ENCODE results near the gene MYO9B. TPM values are rescaled to one million over a fixed set of nuclear protein-coding genes. Genes with fewer than 3 reads are reported as not detected.
A peak's percentile ranks its signal among the peaks of the same experiment; 100 is the strongest.

The MYO9B gene
- total and polyA plus RNA-seq, 2 experiments from 2014 or later, result 29.9 to 32.4 TPM

DNA sequence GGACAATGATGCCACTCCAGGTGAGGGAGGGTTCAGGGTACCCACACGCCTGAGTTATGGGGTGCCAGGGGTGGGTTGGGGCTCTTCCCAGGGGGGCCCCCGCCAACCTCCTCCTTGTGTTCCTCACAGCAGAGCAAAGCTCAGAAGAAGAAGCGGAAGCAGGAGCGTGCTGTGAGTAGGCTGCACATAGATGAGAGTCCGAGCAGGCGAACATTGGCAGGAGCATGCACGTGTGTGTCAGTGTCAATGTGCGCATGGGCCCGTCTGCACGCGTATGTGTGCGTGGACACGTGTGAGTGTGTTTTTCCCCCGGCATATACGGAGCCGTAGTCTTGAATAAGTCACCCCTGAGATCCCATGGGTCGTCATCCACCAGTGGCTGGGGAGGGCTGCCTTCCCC, 127.1 kb downstream of the MYO9B start:
- Histone ChIP-seq H3K79me2 (no peaks in the 10 kb centered on the region), H3K9me3 (ENCODE audit: low read depth) (no peaks in the 10 kb centered on the region), H3K4me3 (no peak overlapping the region), H3K4me2 (no peak overlapping the region), H4K20me1 (ENCODE audit: insufficient read depth, poor library complexity, severe bottlenecking) (no peaks in the 10 kb centered on the region), H3K36me3 (replicated peaks; ENCODE audit: insufficient read depth, low read depth) (no peaks in the 10 kb centered on the region), H3K9me2 (replicated peaks; ENCODE audit: insufficient read depth) (no peaks in the 10 kb centered on the region), H3K27ac (no peak overlapping the region), H2AFZ (no peak overlapping the region), H3K27me3 (no peaks in the 10 kb centered on the region), H3K4me1 (ENCODE audit: insufficient read depth) (no peaks in the 10 kb centered on the region)
- peak; percentile 3 for DNase-seq (ENCODE audit: low spot score)
- WGBS (ENCODE audit: low lambda C conversion rate, missing lambda C conversion rate), result 97% methylated on average over 15 of the region's 17 CpGs
- TF ChIP-seq EZH2phosphoT487 (IDR thresholded peaks at IDR 0.05; ENCODE audit: low read depth, severe bottlenecking, unreplicated experiment) (no peak), EZH2 (IDR thresholded peaks at IDR 0.05; ENCODE audit: borderline replicate concordance) (no peak), CTCF (IDR thresholded peaks at IDR 0.05; ENCODE audit: poor library complexity) (no peak)

- H3K4me1 ChIP-seq (ENCODE audit: insufficient read depth), result no peaks in the 10 kb centered on the region
- DNase-seq (ENCODE audit: low spot score), result peak; percentile 77
- TF ChIP-seq EZH2 (IDR thresholded peaks at IDR 0.05; ENCODE audit: borderline replicate concordance) (no peak), CTCF (IDR thresholded peaks at IDR 0.05; ENCODE audit: poor library complexity) (peak; percentile 57)
- no peaks in the 10 kb centered on the region for H3K79me2 ChIP-seq
- no peaks in the 10 kb centered on the region for H3K9me3 ChIP-seq (ENCODE audit: low read depth)
- no peak overlapping the region for H3K4me3 ChIP-seq
- H3K36me3 ChIP-seq (replicated peaks; ENCODE audit: insufficient read depth, low read depth), result no peaks in the 10 kb centered on the region
- H3K4me2 ChIP-seq, result no peak overlapping the region
- no peaks in the 10 kb centered on the region for H3K9me2 ChIP-seq (replicated peaks; ENCODE audit: insufficient read depth)
- WGBS (ENCODE audit: low lambda C conversion rate, missing lambda C conversion rate), result 85% methylated on average over 27 of the region's 27 CpGs
- H4K20me1 ChIP-seq (ENCODE audit: insufficient read depth, poor library complexity, severe bottlenecking), result no peaks in the 10 kb centered on the region
- no peaks in the 10 kb centered on the region for H3K27me3 ChIP-seq
- H3K27ac ChIP-seq, result no peak overlapping the region
- H2AFZ ChIP-seq, result no peak overlapping the region
Observed at GRCh38 chr19:17205237-17206140, 129.9 kb downstream of the MYO9B start.

GRCh38 chr19:17206736-17207581, 131.4 kb downstream of the MYO9B start:
- Histone ChIP-seq H3K9me3 (ENCODE audit: low read depth) (no peaks in the 10 kb centered on the region), H3K4me3 (no peak overlapping the region), H3K79me2 (no peaks in the 10 kb centered on the region), H3K4me1 (ENCODE audit: insufficient read depth) (no peaks in the 10 kb centered on the region), H3K36me3 (replicated peaks; ENCODE audit: insufficient read depth, low read depth) (no peaks in the 10 kb centered on the region), H3K27me3 (no peaks in the 10 kb centered on the region), H3K27ac (no peak overlapping the region), H2AFZ (no peak overlapping the region), H3K9me2 (replicated peaks; ENCODE audit: insufficient read depth) (no peaks in the 10 kb centered on the region), H4K20me1 (ENCODE audit: insufficient read depth, poor library complexity, severe bottlenecking) (no peaks in the 10 kb centered on the region), H3K4me2 (no peak overlapping the region)
- 95% methylated on average over 25 of the region's 25 CpGs for WGBS (ENCODE audit: low lambda C conversion rate, missing lambda C conversion rate)
- TF ChIP-seq EZH2phosphoT487 (IDR thresholded peaks at IDR 0.05; ENCODE audit: low read depth, severe bottlenecking, unreplicated experiment) (no peak), EZH2 (IDR thresholded peaks at IDR 0.05; ENCODE audit: borderline replicate concordance) (no peak)
- peak; percentile 2 for DNase-seq (ENCODE audit: low spot score)

All from hepatocyte (in vitro differentiated cells).